Mononuclear cell (primary cell): ENCODE measurements around the gene KCNH3. TPM values are rescaled to one million over a fixed set of nuclear protein-coding genes. Genes with fewer than 3 reads are reported as not detected.

ENCODE experiments used
- H3K27me3 ChIP-seq: 2 replicates; pipeline ENCODE4 v1.6.0; 2011; ENCODE audit warnings: low read length, control low read depth; ENCODE audit not compliant: insufficient read depth
- H3K4me1 ChIP-seq: 2 replicates; pipeline ENCODE4 v1.5.1; 2011; ENCODE audit warnings: mild to moderate bottlenecking, low read length, control low read depth; ENCODE audit not compliant: insufficient read depth
- H3K4me3 ChIP-seq: 2 replicates; pipeline ENCODE4 v1.5.1; 2011; ENCODE audit warnings: mild to moderate bottlenecking, low read length, moderate library complexity
- H3K9me3 ChIP-seq: 2 replicates; pipeline ENCODE4 v1.5.1; 2011; ENCODE audit warnings: low read depth, mild to moderate bottlenecking, control low read depth, low read length
- total RNA-seq: library from RNA; depleted of rRNA; stranded (reverse); fragments of >200 nt; gene quantifications from one replicate; pipeline ENCODE4 v1.2.3, GENCODE V29; 2012

KCNH3 gene
- total RNA-seq, 1 donor = 2.1 TPM

GRCh38 chr12:49548481-49548821 is 9.6 kb downstream of the KCNH3 start:
- no peaks in the 10 kb centered on the region for H3K9me3 ChIP-seq
- peaks cover 15% of the 10 kb centered on the region for H3K4me1 ChIP-seq
- no peak overlapping the region for H3K4me3 ChIP-seq
- peaks cover 21% of the 10 kb centered on the region for H3K27me3 ChIP-seq

- H3K4me3 ChIP-seq = peak overlapping the region; percentile 6
- peaks cover 21% of the 10 kb centered on the region for H3K27me3 ChIP-seq
- no peaks in the 10 kb centered on the region for H3K9me3 ChIP-seq
- H3K4me1 ChIP-seq = peaks cover 15% of the 10 kb centered on the region
Observed at GRCh38 chr12:49548822-49549648, 10.2 kb downstream of the KCNH3 start.

GRCh38 chr12:49549735-49550692 is 11.2 kb downstream of the KCNH3 start:
- Histone ChIP-seq H3K4me3 (no peak overlapping the region), H3K4me1 (peaks cover 15% of the 10 kb centered on the region), H3K27me3 (peaks cover 21% of the 10 kb centered on the region), H3K9me3 (no peaks in the 10 kb centered on the region)

- Histone ChIP-seq H3K4me1 (peaks cover 15% of the 10 kb centered on the region), H3K27me3 (peaks cover 21% of the 10 kb centered on the region), H3K4me3 (no peak overlapping the region), H3K9me3 (no peaks in the 10 kb centered on the region)
Observed at GRCh38 chr12:49550693-49551252, 11.9 kb downstream of the KCNH3 start.

- H3K9me3 ChIP-seq = no peaks in the 10 kb centered on the region
- H3K27me3 ChIP-seq = peaks cover 21% of the 10 kb centered on the region
- peaks cover 15% of the 10 kb centered on the region for H3K4me1 ChIP-seq
- H3K4me3 ChIP-seq = no peak overlapping the region
Observed at GRCh38 chr12:49552014-49552413, 13.2 kb downstream of the KCNH3 start.

- peaks cover 15% of the 10 kb centered on the region for H3K4me1 ChIP-seq
- H3K4me3 ChIP-seq = no peak overlapping the region
Observed at GRCh38 chr12:49552425-49552824, 13.6 kb downstream of the KCNH3 start.

GRCh38 chr12:49552899-49553298 is 14.1 kb downstream of the KCNH3 start:
- Histone ChIP-seq H3K9me3 (no peaks in the 10 kb centered on the region), H3K4me3 (no peak overlapping the region), H3K27me3 (peaks cover 17% of the 10 kb centered on the region), H3K4me1 (peaks cover 15% of the 10 kb centered on the region)

More at GRCh38 chr12:49552425-49552824, 13.6 kb downstream of the KCNH3 start:
- Histone ChIP-seq H3K27me3 (peaks cover 21% of the 10 kb centered on the region), H3K9me3 (no peaks in the 10 kb centered on the region)

GRCh38 chr12:49553512-49554088 is 14.8 kb downstream of the KCNH3 start:
- Histone ChIP-seq H3K4me3 (no peak overlapping the region), H3K4me1 (peaks cover 10% of the 10 kb centered on the region), H3K9me3 (no peaks in the 10 kb centered on the region), H3K27me3 (peaks cover 10% of the 10 kb centered on the region)

- peaks cover 4% of the 10 kb centered on the region for H3K27me3 ChIP-seq
- H3K4me3 ChIP-seq = no peak overlapping the region
- no peaks in the 10 kb centered on the region for H3K9me3 ChIP-seq
- H3K4me1 ChIP-seq = peaks cover 3% of the 10 kb centered on the region
Observed at GRCh38 chr12:49554266-49554665, 15.4 kb downstream of the KCNH3 start.

DNA sequence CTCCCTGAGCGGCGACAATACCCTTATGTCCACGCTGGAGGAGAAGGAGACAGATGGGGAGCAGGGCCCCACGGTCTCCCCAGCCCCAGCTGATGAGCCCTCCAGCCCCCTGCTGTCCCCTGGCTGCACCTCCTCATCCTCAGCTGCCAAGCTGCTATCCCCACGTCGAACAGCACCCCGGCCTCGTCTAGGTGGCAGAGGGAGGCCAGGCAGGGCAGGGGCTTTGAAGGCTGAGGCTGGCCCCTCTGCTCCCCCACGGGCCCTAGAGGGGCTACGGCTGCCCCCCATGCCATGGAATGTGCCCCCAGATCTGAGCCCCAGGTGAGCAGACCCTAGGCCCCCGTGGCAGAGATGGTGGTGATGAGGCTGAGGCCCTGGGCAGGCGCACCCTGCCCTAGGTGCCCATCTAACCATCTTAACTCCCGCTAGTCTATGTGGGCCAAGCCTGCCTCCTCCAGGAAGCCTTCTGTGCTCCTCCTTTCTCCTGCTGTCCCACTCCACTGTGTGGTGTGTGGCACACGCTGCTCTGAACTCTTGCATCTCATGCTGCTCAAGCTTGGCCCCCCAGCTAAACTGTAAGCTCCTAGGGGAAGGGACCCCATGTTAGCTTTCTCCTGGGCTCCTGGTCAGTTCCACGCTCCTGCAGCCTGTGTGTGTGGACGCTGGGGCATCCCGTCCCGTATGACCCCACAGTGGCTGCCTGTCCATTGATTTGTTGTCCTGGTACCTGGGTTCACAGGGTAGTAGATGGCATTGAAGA is 17.0 kb downstream of the KCNH3 start:
- H3K4me1 ChIP-seq = no peaks in the 10 kb centered on the region

DNA sequence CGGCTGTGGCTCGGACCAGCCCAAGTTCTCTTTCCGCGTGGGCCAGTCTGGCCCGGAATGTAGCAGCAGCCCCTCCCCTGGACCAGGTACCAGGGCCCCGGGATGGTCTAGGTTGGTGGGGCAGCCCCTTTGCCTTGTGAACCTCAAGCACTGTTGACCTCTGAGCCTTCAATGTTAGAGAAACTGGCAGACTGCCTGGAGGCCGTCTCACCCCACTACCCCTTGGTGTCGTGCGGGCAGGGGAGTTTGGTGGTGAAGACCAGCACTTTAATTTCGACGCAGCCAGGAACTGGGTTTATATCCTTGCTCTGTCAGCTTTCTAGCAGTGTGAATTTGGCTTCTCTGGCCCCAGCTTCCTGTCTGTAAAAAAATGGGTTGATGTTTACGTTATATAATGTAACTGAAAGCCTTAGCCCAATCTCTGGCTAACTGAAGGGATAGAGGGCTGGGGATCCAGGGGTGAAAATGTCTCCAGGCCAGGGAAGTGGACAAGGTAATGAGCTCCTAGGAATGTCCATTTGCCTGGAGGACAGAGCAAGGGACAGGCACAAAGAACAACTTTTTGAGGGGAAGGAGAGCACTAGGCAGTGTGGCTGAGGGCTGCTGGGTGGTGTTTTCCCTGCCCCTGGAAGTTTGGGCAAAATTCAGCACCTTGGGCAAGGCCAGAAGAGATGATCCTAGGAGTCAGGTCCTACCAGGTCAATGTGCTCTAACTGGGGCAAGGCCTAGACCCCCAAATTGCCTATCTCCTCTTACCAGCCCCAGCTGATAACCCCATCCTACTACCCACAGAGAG is 17.8 kb downstream of the KCNH3 start:
- H3K27me3 ChIP-seq = no peaks in the 10 kb centered on the region
- H3K9me3 ChIP-seq = no peaks in the 10 kb centered on the region
- H3K4me3 ChIP-seq = no peak overlapping the region
- no peaks in the 10 kb centered on the region for H3K4me1 ChIP-seq

More for the DNA sequence above, 17.0 kb downstream of the KCNH3 start:
- Histone ChIP-seq H3K9me3 (no peaks in the 10 kb centered on the region), H3K27me3 (no peaks in the 10 kb centered on the region), H3K4me3 (no peak overlapping the region)

DNA sequence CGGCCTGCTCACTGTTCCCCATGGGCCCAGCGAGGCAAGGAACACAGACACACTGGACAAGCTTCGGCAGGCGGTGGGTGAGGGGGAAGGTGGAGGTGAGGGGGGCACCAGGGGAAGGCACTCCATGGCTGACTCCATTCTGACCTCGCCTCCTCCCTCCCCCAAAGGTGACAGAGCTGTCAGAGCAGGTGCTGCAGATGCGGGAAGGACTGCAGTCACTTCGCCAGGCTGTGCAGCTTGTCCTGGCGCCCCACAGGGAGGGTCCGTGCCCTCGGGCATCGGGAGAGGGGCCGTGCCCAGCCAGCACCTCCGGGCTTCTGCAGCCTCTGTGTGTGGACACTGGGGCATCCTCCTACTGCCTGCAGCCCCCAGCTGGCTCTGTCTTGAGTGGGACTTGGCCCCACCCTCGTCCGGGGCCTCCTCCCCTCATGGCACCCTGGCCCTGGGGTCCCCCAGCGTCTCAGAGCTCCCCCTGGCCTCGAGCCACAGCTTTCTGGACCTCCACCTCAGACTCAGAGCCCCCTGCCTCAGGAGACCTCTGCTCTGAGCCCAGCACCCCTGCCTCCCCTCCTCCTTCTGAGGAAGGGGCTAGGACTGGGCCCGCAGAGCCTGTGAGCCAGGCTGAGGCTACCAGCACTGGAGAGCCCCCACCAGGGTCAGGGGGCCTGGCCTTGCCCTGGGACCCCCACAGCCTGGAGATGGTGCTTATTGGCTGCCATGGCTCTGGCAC is 18.5 kb downstream of the KCNH3 start:
- no peak overlapping the region for H3K4me3 ChIP-seq
- no peaks in the 10 kb centered on the region for H3K4me1 ChIP-seq
- H3K27me3 ChIP-seq = no peaks in the 10 kb centered on the region
- H3K9me3 ChIP-seq = no peaks in the 10 kb centered on the region

- Histone ChIP-seq H3K27me3 (no peaks in the 10 kb centered on the region), H3K4me3 (no peak overlapping the region), H3K4me1 (no peaks in the 10 kb centered on the region), H3K9me3 (no peaks in the 10 kb centered on the region)
Observed at GRCh38 chr12:49557917-49558215, 19.0 kb downstream of the KCNH3 start.
